H1 (cell line): Measurements from ENCODE around the gene GRIA4. TPM values are rescaled to one million over a fixed set of nuclear protein-coding genes. Genes with fewer than 3 reads are reported as not detected.

Source experiments
- CTCF ChIA-PET: fragments of 300-600 bp; sonication (Branson Sonifier 250); formaldehyde crosslinking; loops from one replicate; lab custom pipeline; 2021; ENCODE audit not compliant: partially characterized antibody; lab: Charles Lee
- POLR2A ChIA-PET: fragments of 300-600 bp; sonication (Branson Sonifier 250); formaldehyde crosslinking; loops from one replicate; lab custom pipeline; 2021; ENCODE audit warnings: inconsistent platforms; ENCODE audit not compliant: partially characterized antibody; lab: Charles Lee
- DNase-seq, 2 experiments: peaks; one replicate each; pipeline versions ENCODE4 v3.0.0 to v3.0.0-alpha.2; 2010 to 2022; ENCODE audit warnings: low spot score in 2 of 2, low read depth in 1 of 2, mixed read lengths in 1 of 2
- FAIRE-seq: peaks from 2 replicates; lab custom pipeline; 2011; peaks lifted over from hg19 to GRCh38; lab: Jason Lieb, UNC
- H2AFZ ChIP-seq: 2 replicates; pipeline ENCODE4 v1.8.1; 2012; ENCODE audit warnings: low read length, inconsistent platforms
- H2AK5ac ChIP-seq: 2 replicates; pipeline ENCODE4 v1.6.1; 2013; ENCODE audit warnings: low read depth, low read length
- H2BK120ac ChIP-seq: replicated peaks from 2 replicates; pipeline ENCODE3; 2013; ENCODE audit warnings: low read depth, low read length, inconsistent platforms
- H2BK12ac ChIP-seq: 2 replicates; pipeline ENCODE4 v1.6.1; 2013; ENCODE audit warnings: low read depth, low read length
- H2BK15ac ChIP-seq: 2 replicates; pipeline ENCODE4 v1.6.1; 2013; ENCODE audit warnings: low read length
- H2BK20ac ChIP-seq: 2 replicates; pipeline ENCODE4 v1.6.1; 2013; ENCODE audit warnings: low read length
- H2BK5ac ChIP-seq: 2 replicates; pipeline ENCODE4 v1.6.1; 2013; ENCODE audit warnings: low read depth, low read length
- H3K14ac ChIP-seq: 2 replicates; pipeline ENCODE4 v1.6.1; 2013; ENCODE audit warnings: inconsistent platforms; ENCODE audit not compliant: insufficient read length
- H3K18ac ChIP-seq: 2 replicates; pipeline ENCODE4 v1.6.1; 2013; ENCODE audit warnings: low read length; ENCODE audit errors: extremely low read depth
- H3K23ac ChIP-seq: 2 replicates; pipeline ENCODE4 v1.6.1; 2013; ENCODE audit warnings: inconsistent platforms; ENCODE audit not compliant: insufficient read length
- H3K23me2 ChIP-seq: 2 replicates; pipeline ENCODE4 v1.6.1; 2013; ENCODE audit warnings: low read depth, low read length
- H3K27ac ChIP-seq: 2 replicates; pipeline ENCODE4 v1.6.1; 2011; ENCODE audit warnings: low read depth, low read length, inconsistent platforms
- H3K27me3 ChIP-seq, 4 experiments: replicated peaks in 1 of 4; 1 replicate in 1 of 4; 2 replicates in 3 of 4; pipeline versions ENCODE4 v1.6.1 to v1.8.1; 2011 to 2013; ENCODE audit warnings: low read length in 3 of 4, mild to moderate bottlenecking in 3 of 4, inconsistent platforms in 2 of 4, mixed read lengths in 2 of 4, moderate library complexity in 1 of 4; ENCODE audit not compliant: control insufficient read depth in 3 of 4, insufficient read depth in 3 of 4; ENCODE audit errors: extremely low read depth in 1 of 4
- H3K36me3 ChIP-seq, 4 experiments: 2 replicates each; pipeline versions ENCODE4 v1.6.1 to v1.8.1; 2011 to 2013; ENCODE audit warnings: mild to moderate bottlenecking in 4 of 4, low read length in 3 of 4, moderate library complexity in 2 of 4, control low read depth in 1 of 4, inconsistent platforms in 1 of 4; ENCODE audit not compliant: insufficient read depth in 4 of 4, control insufficient read depth in 2 of 4
- H3K4ac ChIP-seq: replicated peaks from 2 replicates; pipeline ENCODE3; 2013; ENCODE audit warnings: low read length, low read depth, mixed read lengths, inconsistent platforms; ENCODE audit not compliant: insufficient read length
- H3K4me1 ChIP-seq, 4 experiments: replicated peaks in 1 of 4; 1 replicate in 1 of 4; 2 replicates in 3 of 4; pipeline versions ENCODE4 v1.6.1 to v1.8.1; 2011 to 2013; ENCODE audit warnings: low read length in 3 of 4, inconsistent platforms in 2 of 4, mixed read lengths in 1 of 4; ENCODE audit not compliant: insufficient read depth in 4 of 4, control insufficient read depth in 3 of 4
- H3K4me2 ChIP-seq, 2 experiments: 2 replicates each; pipeline versions ENCODE4 v1.6.1 to v1.8.1; 2011 to 2013; ENCODE audit warnings: low read depth in 2 of 2, low read length in 2 of 2, control low read depth in 1 of 2, inconsistent platforms in 1 of 2, mild to moderate bottlenecking in 1 of 2; ENCODE audit not compliant: insufficient read depth in 1 of 2
- H3K4me3 ChIP-seq, 4 experiments: fragments of 200-600, 300-600 bp in 1 of 4; sonication (generic), shearing (Covaris generic), sonication (Bioruptor Twin) in 1 of 4; 2 replicates each; pipeline versions ENCODE4 v1.5.1 to v1.8.1; 2011 to 2016; ENCODE audit warnings: low read length in 4 of 4, low read depth in 3 of 4, control low read depth in 2 of 4, inconsistent platforms in 2 of 4, mild to moderate bottlenecking in 2 of 4, mixed read lengths in 1 of 4, moderate library complexity in 1 of 4; ENCODE audit not compliant: insufficient read depth in 2 of 4; ENCODE audit errors: extremely low read depth in 1 of 4
- H3K56ac ChIP-seq: replicated peaks from 2 replicates; pipeline ENCODE3; 2013; ENCODE audit warnings: low read depth, mild to moderate bottlenecking, mixed read lengths, low read length, inconsistent platforms; ENCODE audit not compliant: insufficient read length
- H3K79me1 ChIP-seq: 2 replicates; pipeline ENCODE4 v1.6.1; 2013; ENCODE audit warnings: low read depth, low read length, control low read depth
- H3K79me2 ChIP-seq, 2 experiments: 2 replicates each; pipeline versions ENCODE4 v1.6.1 to v1.8.1; 2012 to 2013; ENCODE audit warnings: low read length in 2 of 2, mild to moderate bottlenecking in 2 of 2, inconsistent platforms in 1 of 2; ENCODE audit not compliant: insufficient read depth in 2 of 2, control insufficient read depth in 1 of 2
- H3K9ac ChIP-seq, 4 experiments: replicated peaks in 1 of 4; 1 replicate in 1 of 4; 2 replicates in 3 of 4; pipeline versions ENCODE4 v1.6.1 to v1.8.1; 2011 to 2013; ENCODE audit warnings: low read depth in 3 of 4, low read length in 3 of 4, control low read depth in 2 of 4, mild to moderate bottlenecking in 2 of 4, moderate library complexity in 2 of 4, inconsistent platforms in 1 of 4; ENCODE audit errors: extremely low read depth in 1 of 4
- H3K9me3 ChIP-seq, 2 experiments: 2 replicates each; pipeline versions ENCODE4 v1.6.1 to v1.8.1; 2012 to 2013; ENCODE audit warnings: mild to moderate bottlenecking in 2 of 2, moderate library complexity in 2 of 2, control low read depth in 1 of 2, inconsistent platforms in 1 of 2, low read depth in 1 of 2, low read length in 1 of 2, mixed read lengths in 1 of 2; ENCODE audit not compliant: insufficient read depth in 2 of 2
- H4K20me1 ChIP-seq, 2 experiments: replicated peaks in 1 of 2; 2 replicates each; pipeline versions ENCODE3 to v1.8.1; 2011 to 2013; ENCODE audit warnings: inconsistent platforms in 2 of 2, low read length in 2 of 2, mild to moderate bottlenecking in 1 of 2; ENCODE audit not compliant: insufficient read depth in 2 of 2, control insufficient read depth in 1 of 2
- H4K5ac ChIP-seq: 2 replicates; pipeline ENCODE4 v1.6.1; 2013; ENCODE audit warnings: low read length, low read depth, mixed read lengths, inconsistent platforms; ENCODE audit not compliant: insufficient read length
- H4K8ac ChIP-seq: 2 replicates; pipeline ENCODE4 v1.8.0; 2013; ENCODE audit warnings: mild to moderate bottlenecking, moderate library complexity, low read length, inconsistent platforms; ENCODE audit not compliant: insufficient read depth; ENCODE audit errors: extremely low read depth
- H4K91ac ChIP-seq: replicated peaks from 2 replicates; pipeline ENCODE3; 2013; ENCODE audit warnings: low read length, mixed read lengths, inconsistent platforms; ENCODE audit not compliant: insufficient read length
- ASH2L ChIP-seq: fragments of 200-600, 300-600 bp; sonication (generic); IDR thresholded peaks from one replicate; pipeline ENCODE4 v1.7.1; 2017; ENCODE audit warnings: low read length
- FOSL1 ChIP-seq: IDR thresholded peaks from 2 replicates; pipeline ENCODE4 v1.6.1; 2011; ENCODE audit warnings: mild to moderate bottlenecking, low read depth, low read length, moderate library complexity; ENCODE audit not compliant: insufficient read depth
- GABPA ChIP-seq: IDR thresholded peaks from 2 replicates; pipeline ENCODE4 v1.6.1; 2011; ENCODE audit warnings: mild to moderate bottlenecking, low read length, moderate library complexity, borderline replicate concordance; ENCODE audit not compliant: insufficient read depth
- HDAC6 ChIP-seq: IDR thresholded peaks from one replicate; pipeline ENCODE4 v1.7.1; 2012; ENCODE audit warnings: low read depth, mild to moderate bottlenecking, inconsistent platforms, low read length, moderate library complexity
- JUN ChIP-seq: IDR thresholded peaks from 2 replicates; pipeline ENCODE4 v1.6.1; 2011; ENCODE audit warnings: low read depth, mild to moderate bottlenecking, improper control_type of control experiment, low read length
- KDM5A ChIP-seq: fragments of 200-600 bp; IDR thresholded peaks from 2 replicates; pipeline ENCODE4 v1.7.1; 2012; ENCODE audit warnings: mild to moderate bottlenecking, low read length, inconsistent platforms, mixed read lengths
- SP1 ChIP-seq: IDR thresholded peaks from 2 replicates; pipeline ENCODE4 v1.6.1; 2011; ENCODE audit warnings: low read depth, low read length
- WGBS, 2 experiments: shearing (Covaris generic) in 1 of 2; methylation state at CpG; one replicate each; pipeline versions ENCODE4 v1.1.6 to v1.1.7; 2013 to 2015; ENCODE audit warnings: low lambda C conversion rate in 2 of 2, mixed read lengths in 2 of 2, inconsistent platforms in 1 of 2, low coverage in 1 of 2, missing lambda C conversion rate in 1 of 2; ENCODE audit not compliant: insufficient replicate concordance in 2 of 2, insufficient coverage in 1 of 2, insufficient read length in 1 of 2; ENCODE audit errors: extremely low coverage in 1 of 2, missing lambda C conversion rate in 1 of 2; 5-methylcytosine and 5-hydroxymethylcytosine counted together
- polyA plus RNA-seq, 7 experiments: library from polyadenylated mRNA; depleted of rRNA in 3 of 7; stranded (reverse) in 5 of 7; unstranded in 2 of 7; fragments of >200 nt in 5 of 7; fragments of 200-250 nt in 2 of 7; gene quantifications; 1 replicate in 5 of 7; 2 replicates in 1 of 7; 4 replicates in 1 of 7; pipeline versions ENCODE4 v1.2.1 to v1.2.3, GENCODE V29; 2011 to 2013; ENCODE audit warnings: missing spikeins in 2 of 7, mixed read lengths in 2 of 7
- total RNA-seq: library from RNA; stranded (reverse); fragmentation: NEBNext Ultra II Directional; extraction: Animal tissue kit (Norgen Biotek cat#: 25700); gene quantifications from 2 replicates; pipeline ENCODE4 v1.2.1, GENCODE V29; 2021
- TF ChIP-seq, protein P1 (sequence below): IDR thresholded peaks from 2 replicates; pipeline ENCODE4 v1.6.1; 2012; ENCODE audit warnings: low read length, inconsistent platforms
- TF ChIP-seq, protein P2 (sequence below), 3 experiments: IDR thresholded peaks; 1 replicate in 2 of 3; 2 replicates in 1 of 3; pipeline versions ENCODE4 v1.5.1 to v1.6.1; 2011; ENCODE audit warnings: low read length in 3 of 3, mild to moderate bottlenecking in 3 of 3, inconsistent platforms in 2 of 3, low read depth in 1 of 3, moderate library complexity in 1 of 3; ENCODE audit not compliant: insufficient read depth in 1 of 3; ENCODE audit errors: control extremely low read depth in 1 of 3

The GRIA4 gene
- total and polyA plus RNA-seq, 2 of the 8 experiments (the other 6 are each of a cell fraction or from before 2014, with no cell fraction given), result 12.5 to 21.8 TPM

DNA sequence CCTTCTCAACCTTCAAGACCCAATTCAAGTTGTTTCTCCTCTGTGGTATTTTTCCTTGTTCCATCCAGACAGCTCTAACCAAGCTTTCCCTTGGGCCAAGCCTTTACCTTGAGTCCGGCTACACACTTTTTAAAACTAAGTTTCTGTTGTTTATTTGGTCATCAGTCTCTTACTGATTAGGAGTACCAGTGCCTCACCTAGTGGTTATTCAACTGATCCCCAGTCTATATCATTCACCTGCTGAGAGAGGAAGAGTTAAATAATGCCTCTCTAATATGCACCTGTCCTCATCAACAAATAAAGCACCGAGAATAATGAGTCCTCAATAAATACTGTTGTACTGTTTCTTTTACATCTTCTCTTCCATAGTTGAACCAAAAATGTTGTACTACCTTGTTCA lies 251.4 kb downstream of the GRIA4 start:
- ChIA-PET POLR2A (no interaction called here), CTCF (interaction anchor here (1.2 to 4.7 kb wide), 6 partner anchors 9 to 391 kb away, joined by 3 to 33 read pairs (median 4); no protein-coding TSS in a partner anchor)
- Histone ChIP-seq H3K79me2 (no peaks in the 10 kb centered on the region), H4K8ac (no peak overlapping the region), H3K4me3 (no peak overlapping the region), H3K36me3 (no peaks in the 10 kb centered on the region), H2AFZ (peak overlapping the region; percentile 57; the same call in 1 of the 2 replicates), H2BK15ac (no peak overlapping the region), H2AK5ac (no peak overlapping the region), H2BK120ac (no peak overlapping the region), H3K9ac (no peak overlapping the region), H4K91ac (no peak overlapping the region), H3K23me2 (no peaks in the 10 kb centered on the region), H2BK5ac (no peak overlapping the region), H3K23ac (no peak overlapping the region), H3K14ac (no peak overlapping the region), H4K5ac (no peak overlapping the region), H3K79me1 (no peaks in the 10 kb centered on the region), H3K4ac (no peak overlapping the region), H3K4me1 (peaks cover 0 to 3% (median 0%) of the 10 kb centered on the region in 4 experiments; a peak in 1 of 7 replicates), H4K20me1 (no peaks in the 10 kb centered on the region), H3K56ac (no peak overlapping the region), H3K9me3 (no peaks in the 10 kb centered on the region), H3K18ac (no peak overlapping the region), H3K4me2 (no peak overlapping the region), H2BK12ac (no peak overlapping the region), H2BK20ac (no peak overlapping the region), H3K27me3 (peaks cover 0 to 1% (median 0%) of the 10 kb centered on the region in 4 experiments; a peak in 1 of 7 replicates), H3K27ac (no peak overlapping the region)
- FAIRE-seq (no peak), DNase-seq (no peak)
- 84% methylated on average over 2 of the region's 2 CpGs; no CpG with 5 or more reads in 1 of the 2 experiments for WGBS, 2 experiments
- TF ChIP-seq, protein P1, sequence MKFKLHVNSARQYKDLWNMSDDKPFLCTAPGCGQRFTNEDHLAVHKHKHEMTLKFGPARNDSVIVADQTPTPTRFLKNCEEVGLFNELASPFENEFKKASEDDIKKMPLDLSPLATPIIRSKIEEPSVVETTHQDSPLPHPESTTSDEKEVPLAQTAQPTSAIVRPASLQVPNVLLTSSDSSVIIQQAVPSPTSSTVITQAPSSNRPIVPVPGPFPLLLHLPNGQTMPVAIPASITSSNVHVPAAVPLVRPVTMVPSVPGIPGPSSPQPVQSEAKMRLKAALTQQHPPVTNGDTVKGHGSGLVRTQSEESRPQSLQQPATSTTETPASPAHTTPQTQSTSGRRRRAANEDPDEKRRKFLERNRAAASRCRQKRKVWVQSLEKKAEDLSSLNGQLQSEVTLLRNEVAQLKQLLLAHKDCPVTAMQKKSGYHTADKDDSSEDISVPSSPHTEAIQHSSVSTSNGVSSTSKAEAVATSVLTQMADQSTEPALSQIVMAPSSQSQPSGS, result no peak
- TF ChIP-seq GABPA (no peak), SP1 (no peak), JUN (no peak), KDM5A (no peak), ASH2L (no peak), FOSL1 (no peak), HDAC6 (no peak)
- TF ChIP-seq, protein P2, sequence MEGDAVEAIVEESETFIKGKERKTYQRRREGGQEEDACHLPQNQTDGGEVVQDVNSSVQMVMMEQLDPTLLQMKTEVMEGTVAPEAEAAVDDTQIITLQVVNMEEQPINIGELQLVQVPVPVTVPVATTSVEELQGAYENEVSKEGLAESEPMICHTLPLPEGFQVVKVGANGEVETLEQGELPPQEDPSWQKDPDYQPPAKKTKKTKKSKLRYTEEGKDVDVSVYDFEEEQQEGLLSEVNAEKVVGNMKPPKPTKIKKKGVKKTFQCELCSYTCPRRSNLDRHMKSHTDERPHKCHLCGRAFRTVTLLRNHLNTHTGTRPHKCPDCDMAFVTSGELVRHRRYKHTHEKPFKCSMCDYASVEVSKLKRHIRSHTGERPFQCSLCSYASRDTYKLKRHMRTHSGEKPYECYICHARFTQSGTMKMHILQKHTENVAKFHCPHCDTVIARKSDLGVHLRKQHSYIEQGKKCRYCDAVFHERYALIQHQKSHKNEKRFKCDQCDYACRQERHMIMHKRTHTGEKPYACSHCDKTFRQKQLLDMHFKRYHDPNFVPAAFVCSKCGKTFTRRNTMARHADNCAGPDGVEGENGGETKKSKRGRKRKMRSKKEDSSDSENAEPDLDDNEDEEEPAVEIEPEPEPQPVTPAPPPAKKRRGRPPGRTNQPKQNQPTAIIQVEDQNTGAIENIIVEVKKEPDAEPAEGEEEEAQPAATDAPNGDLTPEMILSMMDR (IDR thresholded peaks at IDR 0.05; ENCODE audit: control extremely low read depth in 1 of 3, insufficient read depth in 1 of 3, low read depth in 1 of 3, low read length in 3 of 3), result peak in 2 of 3 experiments; percentile 38 to 59; a peak in 2 of 4 replicates
